GM21619 (cell line): ENCODE data around the gene AOPEP.

Source experiments
- ATAC-seq: cut with Tn5 transposase; IDR thresholded peaks from one replicate; pipeline ENCODE4 v1.9.1; 2021; ENCODE audit not compliant: unreplicated experiment

Gene AOPEP

DNA sequence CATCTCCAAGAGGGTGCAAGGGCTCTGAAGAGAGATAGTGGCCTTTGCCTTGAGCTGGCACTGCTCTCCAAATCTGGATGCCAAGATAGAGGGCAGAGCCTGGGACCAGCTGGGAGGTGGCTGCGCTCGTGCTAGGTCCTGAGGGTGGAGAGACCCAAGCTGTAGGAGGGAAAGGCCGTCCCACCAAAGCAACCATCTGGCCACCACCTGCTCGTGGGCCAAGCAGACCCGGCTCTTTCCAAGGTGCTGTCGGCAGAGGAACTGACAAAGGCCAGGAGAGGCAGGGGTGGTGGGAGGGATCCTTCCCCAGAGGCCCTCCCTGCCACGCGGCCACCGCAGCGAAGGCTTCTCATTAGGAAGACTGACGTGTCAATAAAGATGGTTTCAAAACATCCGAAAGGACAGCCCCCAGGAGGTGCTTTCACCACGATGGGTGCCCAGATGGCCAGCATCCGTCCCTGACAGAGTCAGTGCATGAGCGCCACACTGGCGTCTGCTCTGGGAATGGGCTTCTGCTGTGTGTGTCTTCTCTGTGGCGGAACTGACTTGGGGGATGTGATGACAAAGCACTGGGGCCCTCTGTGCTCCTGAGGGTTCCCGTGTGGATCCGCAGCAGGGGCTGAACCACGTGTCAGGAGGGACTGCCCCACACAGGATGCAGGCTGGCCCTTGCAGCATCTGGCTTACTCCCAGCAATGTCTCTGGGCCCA, 377.5 kb downstream of the AOPEP start:
- no peak for ATAC-seq

DNA sequence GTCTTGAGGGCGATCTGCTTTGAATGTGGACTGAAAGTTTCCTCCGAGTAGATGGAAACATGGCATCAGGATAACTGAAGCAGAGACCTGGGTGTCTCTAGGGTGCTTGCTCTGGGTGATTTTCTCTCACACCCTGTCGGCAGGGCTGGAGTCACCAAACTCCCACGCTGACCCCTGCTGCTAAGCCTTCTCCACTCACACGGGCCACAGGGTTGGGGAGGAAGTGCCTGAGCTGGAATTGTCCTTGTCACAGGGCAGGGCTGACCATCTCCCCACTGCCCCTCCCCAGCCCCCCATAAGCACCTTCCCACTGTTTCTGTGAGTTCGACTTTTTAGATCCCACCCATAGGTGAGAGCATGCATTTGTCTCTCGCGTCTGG, 378.1 kb downstream of the AOPEP start:
- ATAC-seq, result no peak

DNA sequence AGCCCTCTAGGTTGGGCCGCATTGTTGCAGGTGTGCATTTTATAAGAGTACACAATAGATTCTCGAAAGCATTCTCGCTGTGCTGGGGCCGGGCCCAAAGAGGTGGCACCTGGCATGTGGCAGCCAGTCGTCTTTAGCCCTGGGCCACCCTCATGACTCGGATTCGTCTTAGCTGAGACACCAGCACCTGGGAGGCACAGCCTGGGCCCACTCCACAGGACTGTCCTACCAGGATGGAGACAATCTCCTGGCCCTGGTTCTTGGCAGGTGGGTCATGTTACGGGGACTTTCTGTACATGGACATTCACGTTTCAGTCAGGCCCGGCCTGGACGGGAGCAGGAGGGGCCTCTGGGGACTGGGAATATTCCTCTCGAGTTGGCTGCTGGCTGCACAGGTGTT, 378.5 kb downstream of the AOPEP start:
- ATAC-seq, result no peak

DNA sequence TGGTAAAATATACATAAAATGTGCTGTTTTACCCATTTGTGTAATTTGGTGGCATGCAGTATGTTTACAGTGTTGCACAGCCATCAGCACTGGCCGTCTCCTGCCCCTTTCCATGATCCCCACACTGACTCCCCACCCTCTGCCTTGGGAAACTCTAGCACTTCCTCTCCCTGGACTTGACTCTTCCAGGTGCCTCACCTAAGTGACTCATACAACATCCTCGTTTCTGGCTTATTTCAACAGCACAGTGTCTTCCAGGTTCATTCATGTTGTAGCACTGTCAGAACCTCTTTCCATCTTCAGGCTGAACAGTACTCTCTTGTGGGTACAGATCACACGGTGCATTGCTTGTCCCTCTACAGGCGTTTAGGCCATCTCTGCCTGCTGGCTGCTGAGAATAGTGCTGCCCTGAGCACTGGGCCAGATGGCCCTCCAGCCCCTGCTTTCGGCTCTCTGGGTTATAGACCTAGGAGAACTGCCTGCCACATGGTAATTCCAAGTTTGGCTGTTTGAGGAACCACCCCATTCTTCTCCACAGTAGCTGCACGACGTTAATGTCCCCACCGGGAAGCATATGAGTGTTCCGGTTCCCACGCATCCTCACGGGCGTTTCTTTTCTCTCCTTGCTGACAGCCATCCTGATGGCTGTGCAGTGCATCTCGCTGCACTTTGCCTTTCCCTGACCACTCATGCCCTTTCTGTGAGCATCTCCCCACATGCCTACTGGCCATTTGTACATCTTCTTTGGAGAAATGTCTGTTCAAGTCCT, 379.2 kb downstream of the AOPEP start:
- ATAC-seq, result no peak

DNA sequence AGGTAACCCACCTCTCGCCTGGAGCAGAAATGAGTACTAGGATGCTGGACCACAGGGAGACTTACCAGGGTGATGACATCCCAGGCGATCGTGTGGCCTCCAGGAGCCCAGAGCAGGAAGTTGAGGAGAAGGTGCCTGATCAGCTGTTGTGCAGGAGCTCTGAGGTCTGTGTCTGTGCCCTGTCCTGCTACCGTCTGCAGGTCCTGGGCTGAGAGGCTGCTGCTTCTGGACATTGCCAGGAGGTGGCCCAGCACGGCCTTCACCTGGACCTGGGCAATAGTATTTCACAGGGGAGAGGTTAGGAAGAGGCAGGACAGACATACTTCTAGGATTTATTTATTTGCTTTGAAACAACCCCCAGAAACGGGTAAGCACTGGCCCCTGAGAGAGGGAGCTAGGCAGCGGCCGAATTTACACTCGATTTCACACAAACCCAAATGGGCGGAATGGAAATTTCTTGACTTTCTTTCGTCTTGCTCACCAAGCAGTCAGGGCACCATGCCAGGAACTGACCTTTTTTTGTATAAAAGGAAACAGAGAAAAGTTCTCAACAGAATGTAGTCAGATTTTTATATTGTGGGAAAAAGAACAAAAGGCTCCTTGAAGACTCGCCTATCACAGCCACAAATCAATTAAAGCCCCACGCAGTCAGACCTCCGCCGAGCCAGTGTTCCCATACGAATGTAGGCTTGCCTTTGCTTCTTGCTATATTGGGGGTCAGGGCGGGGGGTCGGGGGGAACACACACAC, 380.7 kb downstream of the AOPEP start:
- no peak for ATAC-seq

DNA sequence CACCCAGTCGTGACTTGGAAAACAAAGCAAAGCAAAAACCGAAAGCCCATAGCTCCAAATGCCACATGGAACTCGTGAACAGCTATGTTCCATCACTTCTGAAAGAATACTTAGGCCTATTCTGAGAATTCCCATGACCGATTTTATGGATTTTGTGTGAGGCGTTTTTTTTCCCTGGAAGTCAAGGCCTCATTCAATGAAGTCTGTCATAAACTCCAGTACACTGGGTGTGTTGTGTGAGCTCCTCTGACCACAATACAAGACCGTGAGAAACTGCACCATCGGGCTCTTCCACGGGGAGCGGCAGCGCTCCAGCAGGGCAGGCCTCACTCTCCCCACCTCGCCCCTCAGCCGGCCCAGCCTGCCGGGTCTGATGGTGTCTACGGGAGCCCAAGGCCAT, 381.5 kb downstream of the AOPEP start:
- no peak for ATAC-seq

DNA sequence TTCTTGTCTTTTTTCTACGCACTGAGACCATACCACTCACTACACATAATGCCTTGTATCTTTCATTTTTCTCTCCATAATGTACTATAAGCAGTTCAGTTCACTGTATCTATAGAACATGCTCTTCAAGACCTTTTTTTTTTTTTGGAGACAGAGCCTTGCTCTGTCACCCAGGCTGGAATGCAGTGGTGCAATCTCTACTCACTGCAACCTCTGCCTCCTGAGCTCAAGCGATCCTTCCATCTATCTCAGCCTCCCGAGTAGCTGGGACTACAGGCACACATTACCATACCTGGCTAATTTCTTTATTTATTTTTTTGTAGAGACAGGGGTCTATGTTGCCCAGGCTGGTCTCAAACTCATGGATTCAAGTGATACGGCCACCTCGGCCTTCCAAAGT, 382.3 kb downstream of the AOPEP start:
- ATAC-seq, result no peak

DNA sequence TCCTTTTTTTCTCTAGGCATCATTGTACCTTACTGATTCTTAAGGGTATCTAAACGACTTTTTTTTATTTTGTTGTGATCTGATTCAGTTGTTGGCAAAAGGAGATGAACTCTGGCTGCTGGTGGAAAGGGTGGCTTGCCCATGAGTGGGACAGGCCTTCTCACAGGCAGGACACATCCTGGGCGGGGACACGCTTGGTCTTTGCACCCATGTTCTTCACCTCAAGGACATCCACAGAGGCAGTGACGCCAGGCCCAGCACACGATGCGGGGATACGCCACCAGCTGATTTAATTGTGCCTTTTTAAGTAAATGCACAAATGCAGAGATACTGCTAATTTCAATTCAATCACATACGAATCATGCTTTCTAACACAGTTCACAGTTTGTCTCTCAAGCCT, 383.0 kb downstream of the AOPEP start:
- ATAC-seq, result no peak

DNA sequence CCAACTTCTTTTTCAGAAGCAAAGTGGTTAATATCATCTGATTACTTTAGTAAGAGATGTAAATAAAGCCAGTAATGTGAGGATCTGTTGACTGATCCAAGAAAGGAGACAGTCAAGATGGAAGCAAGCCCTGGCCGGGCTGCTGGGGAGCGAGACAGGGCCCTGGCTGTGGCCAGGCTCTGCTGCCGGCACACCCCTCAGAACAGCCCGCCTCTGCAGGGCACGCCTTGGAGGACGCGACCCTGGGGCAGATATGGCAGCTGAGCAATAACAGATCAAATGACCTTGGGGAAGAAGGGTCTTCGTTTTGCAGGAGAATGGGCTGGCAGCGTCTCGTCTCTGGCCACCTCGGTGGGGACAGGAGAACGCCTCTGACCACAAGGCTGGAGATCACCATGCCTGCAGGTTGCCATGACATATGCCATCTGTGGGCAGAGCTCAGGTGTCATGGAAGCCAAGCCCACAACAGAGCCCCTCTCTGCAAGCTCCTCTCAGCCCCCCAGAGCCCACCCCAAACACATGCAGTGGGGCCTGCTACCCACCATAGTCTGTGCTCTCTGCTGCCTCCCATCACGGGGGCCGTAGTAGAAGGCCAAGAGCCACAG, 384.5 kb downstream of the AOPEP start:
- ATAC-seq, result no peak

DNA sequence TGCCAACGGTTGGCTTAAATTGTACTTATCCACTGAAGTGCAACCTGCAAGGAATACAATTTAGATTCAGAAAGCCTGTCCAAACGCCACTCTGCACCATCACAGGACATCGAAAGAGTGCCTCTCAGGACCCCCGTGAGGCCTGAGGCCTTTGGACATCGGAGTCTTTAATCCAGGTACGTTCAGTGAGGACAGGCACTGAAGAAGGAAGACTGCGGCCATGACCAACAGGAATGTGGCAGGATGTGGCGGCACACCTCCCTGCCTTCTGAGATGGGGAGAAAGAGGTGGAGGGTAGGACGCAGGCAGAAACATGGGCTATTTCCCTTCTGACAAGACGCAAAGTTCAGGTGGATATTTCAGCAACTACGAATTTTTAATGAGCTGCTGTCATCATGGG, 385.2 kb downstream of the AOPEP start:
- no peak for ATAC-seq

DNA sequence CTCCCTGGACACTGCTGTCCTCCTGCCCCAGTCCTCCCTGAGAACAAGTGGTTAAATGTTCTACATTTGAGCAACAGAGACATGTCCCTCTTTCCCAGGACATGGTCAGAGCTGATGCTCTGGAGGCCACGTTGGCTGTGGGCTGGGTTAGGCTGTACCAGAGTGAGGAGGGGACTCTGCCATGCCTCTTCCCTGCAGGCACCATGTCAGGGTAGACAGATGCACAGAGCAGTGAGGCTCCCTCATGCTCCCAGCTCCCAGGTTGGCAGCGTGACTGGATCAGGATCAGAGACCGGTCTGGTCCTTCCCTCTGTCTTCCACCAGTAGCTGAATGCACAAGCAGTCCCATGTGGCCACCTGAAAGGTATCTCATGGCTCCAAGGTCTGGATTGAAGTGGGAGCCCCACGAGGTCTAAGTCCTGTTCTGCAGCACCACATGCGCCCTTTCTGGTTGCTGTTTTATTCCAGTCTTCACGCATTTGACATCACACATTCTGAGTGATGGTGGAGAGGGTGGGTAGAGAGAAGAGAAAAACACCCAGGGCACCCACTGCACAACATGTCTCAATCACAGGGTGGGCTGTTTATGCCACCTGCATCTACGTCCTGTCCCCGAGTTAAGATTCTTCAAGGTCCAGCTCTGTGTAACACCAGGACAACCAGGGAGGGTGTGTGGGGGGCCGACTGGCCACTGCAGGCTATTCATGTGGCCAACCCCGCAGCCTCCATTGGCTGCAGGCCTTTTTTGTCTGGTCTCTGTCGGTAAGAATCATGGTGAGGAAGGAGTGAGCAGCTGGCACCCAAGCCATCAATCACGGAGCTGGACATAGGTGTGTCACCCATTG, 386.2 kb downstream of the AOPEP start:
- no peak for ATAC-seq

DNA sequence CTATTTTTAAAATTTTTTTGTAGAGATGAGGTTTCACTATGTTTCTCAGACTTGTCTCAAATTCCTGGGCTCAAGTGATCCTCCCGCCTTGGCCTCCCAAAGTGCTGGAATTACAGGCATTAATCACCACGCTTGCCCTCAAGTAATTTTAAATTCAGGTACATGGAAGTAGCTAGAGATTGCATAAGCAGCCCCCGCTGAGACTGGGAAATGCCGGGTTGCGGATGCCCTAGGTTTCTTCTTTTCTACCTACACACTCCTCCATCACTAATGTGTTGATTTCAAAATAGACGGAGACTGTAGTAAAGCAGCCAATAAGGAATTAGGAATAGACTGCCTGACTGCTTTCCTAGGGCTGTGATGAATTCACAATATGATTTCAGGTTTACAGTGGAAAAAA, 388.6 kb downstream of the AOPEP start:
- no peak for ATAC-seq

DNA sequence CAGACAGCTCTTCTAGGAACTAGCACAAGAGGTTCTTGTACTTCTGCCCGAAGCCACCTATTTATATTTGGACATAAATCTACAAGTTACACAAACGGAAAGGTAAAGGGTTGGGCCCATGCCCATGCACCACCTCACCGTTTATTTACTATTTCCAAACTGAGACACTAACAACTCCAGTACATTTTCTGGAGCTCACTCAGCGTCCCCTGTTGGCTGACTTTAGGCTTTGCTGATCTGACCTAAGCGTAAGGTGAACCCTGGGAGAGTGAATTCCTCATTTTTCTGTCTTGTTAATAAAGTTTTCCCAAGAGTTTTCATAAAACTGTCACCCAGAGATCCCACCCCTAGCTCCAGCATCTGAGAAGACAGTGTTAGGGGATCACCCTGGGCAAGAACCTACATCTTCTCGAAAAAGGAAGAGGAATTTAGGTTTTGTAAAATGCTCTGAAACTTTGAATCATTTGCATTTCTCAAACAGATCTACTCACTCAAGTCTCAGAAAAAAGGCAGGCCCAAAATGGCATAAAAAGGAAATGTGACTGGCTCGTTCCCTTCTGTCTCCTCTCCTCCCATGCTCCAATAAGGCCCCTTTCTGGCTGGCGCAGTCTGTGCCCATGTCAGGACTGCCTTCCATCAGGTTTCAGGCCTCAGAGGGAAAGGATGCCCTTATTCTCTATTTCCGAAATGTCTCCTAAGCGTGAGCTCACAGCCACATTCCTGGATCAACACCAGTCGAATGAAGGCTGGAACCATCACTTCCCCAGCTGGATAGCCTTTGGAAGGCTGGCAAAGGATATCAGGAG, 389.7 kb downstream of the AOPEP start:
- ATAC-seq, result no peak

DNA sequence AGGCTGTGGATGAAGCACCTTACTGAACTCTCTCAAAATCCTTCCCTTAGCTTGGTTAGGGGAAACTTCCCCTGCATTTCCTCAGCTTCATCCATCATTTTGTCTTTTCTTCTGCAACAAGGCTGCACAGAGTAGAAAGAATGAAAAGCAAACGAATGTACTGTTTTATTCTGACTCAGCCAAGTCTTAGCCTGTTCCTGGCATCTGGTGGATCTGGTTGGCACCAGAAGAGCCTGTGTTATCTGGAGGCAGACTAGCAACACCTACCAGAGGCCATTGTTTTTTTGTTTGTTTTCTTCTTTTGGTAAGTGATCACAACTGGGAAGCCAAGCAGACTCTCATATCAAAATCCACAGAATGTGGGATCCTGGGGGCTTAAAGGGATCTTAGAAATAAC, 390.3 kb downstream of the AOPEP start:
- no peak for ATAC-seq

DNA sequence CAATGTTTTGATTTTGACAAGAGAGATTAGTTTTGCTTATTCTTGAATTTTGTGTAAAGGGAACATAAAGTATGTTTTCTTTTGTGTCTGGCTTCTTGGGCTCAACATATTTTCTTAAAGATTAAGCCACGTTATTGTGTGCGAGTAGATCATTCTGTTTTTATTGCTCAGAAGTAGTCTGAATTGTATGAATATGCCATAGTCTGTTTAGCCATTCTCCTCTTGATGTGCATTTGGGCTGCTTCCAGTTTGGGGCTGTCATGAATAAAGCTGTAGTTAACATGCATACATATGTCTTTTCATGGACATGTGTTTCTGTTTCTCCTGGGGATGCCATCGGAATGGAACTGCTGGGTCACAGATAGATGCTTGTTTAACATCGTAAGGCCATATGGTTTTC, 392.1 kb downstream of the AOPEP start:
- ATAC-seq, result no peak

DNA sequence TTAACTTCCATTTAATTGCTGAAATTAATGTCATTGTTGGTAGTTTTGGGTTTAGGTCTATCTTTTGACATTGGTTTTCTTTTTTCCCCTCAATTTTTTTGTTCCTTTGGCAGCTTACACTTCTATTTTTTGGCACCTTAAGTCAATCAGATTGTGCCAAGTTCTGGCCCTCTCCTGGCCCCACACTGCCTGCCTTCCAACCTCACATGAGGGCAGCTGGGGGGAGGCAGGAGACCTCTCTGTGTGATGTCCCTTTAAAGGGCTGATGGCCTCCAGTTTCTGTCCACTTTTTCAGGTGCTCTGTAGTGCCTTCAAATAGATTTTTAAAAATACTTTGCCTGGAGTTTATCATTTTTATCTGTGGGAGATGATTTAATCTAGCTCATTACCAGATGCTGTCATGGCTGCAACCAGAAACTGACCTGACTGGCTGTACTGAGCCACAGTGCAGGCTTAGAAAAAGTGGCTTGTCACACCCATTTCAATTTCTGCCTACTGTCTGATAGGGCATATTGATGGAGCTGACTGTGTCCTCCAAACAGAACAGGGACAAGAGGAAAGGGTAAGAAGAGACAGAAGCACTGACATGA, 394.4 kb downstream of the AOPEP start:
- no peak for ATAC-seq

DNA sequence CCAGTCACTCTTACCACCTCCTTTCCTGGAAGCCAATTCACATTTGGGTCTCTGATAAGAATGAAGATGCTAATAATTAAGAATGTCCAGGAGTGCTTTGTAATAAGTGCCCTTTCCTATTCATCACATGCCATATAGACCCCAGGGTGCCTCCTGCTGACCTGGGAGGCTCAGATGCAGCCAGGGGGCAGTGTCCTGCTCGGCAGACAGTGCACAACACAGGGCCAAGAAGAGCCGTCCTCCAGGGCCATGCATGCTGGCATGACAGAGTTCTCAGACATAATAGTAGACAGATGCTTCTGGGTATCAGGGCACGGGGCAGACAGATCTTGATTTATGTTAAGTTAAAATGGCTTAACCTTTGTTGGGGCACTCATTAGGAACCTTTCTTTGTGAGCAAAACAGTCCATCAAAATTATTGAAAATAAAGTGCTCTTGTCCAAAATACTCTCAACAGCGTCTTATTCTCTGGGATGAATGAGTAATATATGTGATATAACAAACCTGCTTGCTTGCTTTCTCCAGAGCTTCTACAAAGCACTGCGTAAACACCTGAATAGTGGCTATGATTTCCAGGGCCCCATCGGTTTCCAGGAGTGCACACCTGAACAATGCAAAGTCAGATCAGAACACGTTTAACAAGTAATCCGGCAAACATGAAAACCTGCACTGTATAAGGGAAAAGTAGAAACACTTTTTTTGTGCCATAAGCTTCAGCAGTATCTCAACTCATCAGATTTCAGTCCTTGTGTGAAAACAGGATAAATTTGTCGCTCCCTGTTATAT, 398.3 kb downstream of the AOPEP start:
- no peak for ATAC-seq

DNA sequence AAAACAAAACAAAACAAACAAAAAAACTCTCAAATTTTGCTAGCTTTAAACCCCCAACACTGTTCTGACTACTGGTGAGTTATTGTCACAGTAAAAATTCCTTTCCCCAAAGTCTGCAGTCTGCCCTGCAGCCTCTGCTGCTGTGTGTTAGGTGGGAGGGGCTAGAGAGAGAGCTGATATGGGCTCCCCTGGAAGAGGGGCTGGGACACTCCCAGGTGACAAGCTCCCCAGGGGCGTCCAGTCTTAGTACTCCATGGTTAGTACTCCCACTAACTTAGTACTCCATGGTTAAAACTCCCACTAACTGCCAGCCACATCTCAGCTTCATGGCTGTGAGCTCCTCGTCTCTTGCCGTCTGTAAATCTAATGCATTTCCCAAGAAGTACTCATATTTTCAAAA, 399.2 kb downstream of the AOPEP start:
- no peak for ATAC-seq

DNA sequence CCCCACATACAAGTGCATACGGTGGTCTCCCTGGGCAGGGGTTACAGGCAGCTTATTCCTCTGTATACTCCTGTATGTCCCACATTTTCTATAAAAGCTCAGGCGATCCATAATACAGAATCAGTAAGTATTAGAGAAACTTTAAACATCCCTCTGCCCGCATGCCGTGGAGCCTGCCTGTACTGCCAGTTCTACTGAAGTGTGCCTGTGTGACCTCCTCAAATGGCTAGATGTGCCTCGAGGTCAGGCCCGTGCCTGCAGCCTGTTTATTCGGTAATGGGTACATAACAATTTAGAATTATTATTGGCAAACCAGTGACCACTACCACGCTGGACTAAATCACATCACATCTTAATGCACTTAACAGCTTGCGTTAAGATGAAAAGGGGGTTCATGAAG, 400.2 kb downstream of the AOPEP start:
- ATAC-seq, result no peak
